CD4-positive, alpha-beta T cell treated with Interleukin-15 for 1 hour (primary cell): ENCODE measurements around the gene FBXL13.
"Not testable (repeated sequence)": the region's sequence is repeated elsewhere in the genome, so short reads cannot be mapped to it uniquely, and the experiment has no call there.

Experiments
- DNase-seq: peaks from one replicate; pipeline ENCODE4 v3.0.0-alpha.2; 2020

FBXL13 gene

GRCh38 chr7:103078226-103078625 is 3.6 kb upstream of the FBXL13 start:
- not testable (repeated sequence) for DNase-seq

DNA sequence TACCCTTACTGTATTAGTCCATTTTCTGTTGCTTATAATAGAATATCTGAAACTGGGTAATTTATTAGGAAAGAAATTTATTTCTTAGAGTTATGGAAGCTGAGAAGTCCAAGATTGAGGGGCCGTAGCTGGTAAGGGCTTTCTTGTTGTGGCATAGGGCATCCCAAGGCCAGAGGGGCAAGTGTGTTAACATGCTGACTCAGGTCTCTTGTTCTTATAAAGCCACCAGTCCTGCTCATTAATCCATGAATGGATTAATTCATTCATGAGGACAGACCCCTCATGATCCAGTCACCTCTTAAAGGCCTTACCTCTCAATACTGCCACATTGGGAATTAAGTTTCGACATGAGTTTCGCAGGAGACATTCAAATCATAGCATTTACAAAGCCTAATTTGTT is 2.7 kb upstream of the FBXL13 start:
- DNase-seq, result no peak

DNA sequence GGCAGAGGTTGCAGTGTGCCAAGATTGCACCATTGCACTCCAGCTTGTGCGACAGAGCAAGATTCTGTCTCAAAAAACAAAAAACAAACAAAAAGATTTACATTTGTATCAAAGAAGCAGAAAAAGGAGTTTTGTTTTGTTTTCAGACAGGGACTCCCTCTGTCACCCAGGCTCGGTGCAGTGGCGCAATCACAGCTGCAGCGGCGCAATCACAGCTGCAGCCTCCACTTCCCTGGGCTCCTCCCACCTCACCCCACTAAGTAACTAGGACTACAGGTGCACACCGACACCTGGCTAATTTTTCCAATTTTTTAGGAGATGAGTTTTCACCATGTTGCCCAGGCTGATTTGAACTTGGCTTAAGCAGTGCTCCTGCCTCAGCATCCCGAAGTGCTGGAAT is 2.2 kb upstream of the FBXL13 start:
- DNase-seq, result no peak

GRCh38 chr7:103075337-103075918 is 832 bp upstream of the FBXL13 start:
- peak; percentile 70 for DNase-seq

DNA sequence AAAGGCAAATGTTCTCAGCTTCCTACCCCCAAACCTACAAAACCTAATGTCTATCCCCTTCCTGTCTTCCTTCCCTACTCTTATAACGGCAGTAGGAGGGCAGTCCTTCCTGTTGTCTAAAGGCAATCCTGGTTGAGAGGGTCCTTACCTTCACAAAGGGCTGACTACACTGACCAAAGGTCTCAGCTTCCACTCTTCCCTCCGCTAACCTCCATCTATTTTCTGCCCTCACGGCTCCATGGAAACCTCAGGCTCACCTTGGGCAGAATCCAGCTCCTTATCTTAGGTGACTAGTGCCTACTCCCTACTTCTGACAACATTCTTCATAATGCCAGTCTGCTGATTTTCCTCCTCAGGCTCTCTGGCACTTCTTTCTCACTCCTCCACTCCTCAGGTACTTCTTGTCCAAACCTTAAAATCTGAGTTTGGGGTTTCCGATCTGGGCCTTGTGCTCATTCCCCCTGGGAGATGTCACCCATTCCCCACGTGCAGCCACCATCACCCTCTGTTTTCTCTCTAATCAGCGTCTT is 542 bp downstream of the FBXL13 start:
- no peak for DNase-seq

- DNase-seq, result no peak
These were observed 3.6 kb downstream of the FBXL13 start for GRCh38 chr7:103071000-103071399.

DNA sequence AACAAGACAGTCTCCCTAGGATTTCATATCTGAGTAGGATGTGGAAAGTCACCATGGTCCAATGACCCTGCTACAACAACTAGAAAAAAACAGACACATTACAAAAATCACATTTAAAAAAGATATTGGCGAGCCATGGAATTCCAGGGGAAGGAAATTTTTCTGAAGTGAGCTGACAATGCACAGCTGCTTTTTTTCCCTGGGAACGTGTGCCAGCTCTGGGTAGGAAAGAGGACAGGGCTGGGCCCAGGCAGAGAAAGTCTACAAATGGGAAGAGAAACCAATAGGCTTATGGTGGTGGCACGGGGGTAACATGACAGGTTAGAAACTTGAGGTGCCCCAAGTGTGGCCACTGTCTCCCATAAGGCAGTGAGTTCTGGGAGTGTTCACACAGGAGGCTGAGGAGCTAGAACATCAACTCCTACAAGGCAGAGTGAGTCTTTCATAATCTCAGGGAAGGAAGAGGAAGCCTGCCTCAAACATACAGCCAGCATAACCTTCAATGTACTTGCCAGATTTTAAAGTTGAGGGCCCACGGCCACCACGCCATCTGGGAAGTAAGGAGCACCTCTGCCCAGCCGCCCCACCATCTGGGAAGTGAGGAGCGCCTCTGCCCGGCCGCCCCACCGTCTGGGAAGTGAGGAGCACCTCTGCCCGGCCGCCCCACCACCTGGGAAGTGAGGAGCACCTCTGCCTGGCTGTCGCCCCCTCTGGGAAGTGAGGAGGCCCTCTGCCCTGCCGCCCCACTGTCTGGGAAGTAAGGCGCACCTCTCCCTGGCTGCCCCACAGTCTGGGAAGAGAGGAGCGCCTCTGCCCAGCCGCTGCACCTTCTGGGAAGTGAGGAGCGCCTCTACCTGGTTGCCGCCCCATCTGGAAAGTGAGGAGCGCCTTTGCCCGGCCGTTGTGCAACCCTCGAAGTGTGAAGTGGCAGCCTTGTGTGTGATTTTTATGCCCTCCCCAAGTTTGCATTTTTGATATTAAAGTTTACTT is 5.9 kb downstream of the FBXL13 start:
- DNase-seq, result no peak

DNA sequence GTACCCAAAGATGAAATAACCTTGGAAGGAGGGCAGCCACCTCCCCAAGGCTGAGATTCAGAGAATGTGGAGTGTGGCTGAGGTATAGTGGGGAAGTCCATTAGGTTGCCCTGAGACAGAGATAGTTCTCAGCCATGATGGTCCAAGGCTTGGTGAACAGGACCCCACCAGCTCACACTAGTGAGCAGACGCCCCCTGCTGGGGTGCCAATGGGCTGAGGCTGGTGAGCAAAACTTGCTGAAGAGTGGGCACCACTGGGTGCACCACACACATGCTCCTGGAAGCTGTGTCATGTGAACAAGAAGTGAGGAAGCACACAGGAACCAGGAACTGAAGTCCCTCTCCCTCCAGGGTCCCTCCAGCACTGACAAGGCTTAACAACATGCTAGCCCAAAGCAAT is 8.9 kb downstream of the FBXL13 start:
- peak; percentile 27 for DNase-seq

- no peak for DNase-seq
These were observed 10.7 kb downstream of the FBXL13 start for GRCh38 chr7:103063895-103064294.

- no peak for DNase-seq
These were observed 15.1 kb downstream of the FBXL13 start for GRCh38 chr7:103059471-103059870.

- no peak for DNase-seq
These were observed 16.5 kb downstream of the FBXL13 start for GRCh38 chr7:103058122-103058521.

GRCh38 chr7:103056006-103056405 is 18.6 kb downstream of the FBXL13 start:
- DNase-seq, result not testable (repeated sequence)

- no peak for DNase-seq
These were observed 23.1 kb downstream of the FBXL13 start for GRCh38 chr7:103051519-103051918.

DNA sequence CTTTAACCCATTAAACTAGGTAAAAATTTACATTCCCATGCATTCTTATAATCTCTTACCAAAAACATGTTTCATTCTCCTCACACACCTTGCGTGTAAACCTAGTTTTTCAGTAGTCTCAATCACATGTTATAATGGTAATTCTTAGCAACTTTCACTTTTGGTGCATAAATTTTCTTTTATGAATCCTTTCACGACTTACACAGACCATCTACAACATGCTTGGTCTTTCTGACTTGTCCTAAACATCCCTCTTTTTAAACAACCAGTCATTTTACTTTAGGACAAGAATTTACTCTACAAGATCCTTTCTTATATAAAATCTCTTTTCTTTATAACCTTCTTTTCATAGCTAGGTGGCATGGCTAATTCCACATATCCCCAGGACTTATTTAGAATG is 25.8 kb downstream of the FBXL13 start:
- no peak for DNase-seq

DNA sequence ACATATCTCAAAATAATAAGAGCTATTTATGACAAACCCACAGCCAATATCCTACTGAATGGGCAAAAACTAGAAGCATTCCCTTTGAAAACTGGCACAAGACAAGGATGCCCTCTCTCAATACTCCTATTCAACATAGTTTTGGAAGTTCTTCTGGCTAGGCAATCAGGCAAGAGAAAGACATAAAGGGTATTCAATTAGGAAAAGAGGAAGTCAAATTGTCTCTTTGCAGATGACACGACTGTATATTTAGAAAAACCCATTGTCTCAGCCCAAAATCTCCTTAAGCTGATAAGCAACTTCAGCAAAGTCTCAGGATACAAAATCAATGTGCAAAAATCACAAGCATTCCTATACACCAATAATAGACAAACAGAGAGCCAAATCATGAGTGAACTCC is 32.8 kb downstream of the FBXL13 start:
- not testable (repeated sequence) for DNase-seq

DNA sequence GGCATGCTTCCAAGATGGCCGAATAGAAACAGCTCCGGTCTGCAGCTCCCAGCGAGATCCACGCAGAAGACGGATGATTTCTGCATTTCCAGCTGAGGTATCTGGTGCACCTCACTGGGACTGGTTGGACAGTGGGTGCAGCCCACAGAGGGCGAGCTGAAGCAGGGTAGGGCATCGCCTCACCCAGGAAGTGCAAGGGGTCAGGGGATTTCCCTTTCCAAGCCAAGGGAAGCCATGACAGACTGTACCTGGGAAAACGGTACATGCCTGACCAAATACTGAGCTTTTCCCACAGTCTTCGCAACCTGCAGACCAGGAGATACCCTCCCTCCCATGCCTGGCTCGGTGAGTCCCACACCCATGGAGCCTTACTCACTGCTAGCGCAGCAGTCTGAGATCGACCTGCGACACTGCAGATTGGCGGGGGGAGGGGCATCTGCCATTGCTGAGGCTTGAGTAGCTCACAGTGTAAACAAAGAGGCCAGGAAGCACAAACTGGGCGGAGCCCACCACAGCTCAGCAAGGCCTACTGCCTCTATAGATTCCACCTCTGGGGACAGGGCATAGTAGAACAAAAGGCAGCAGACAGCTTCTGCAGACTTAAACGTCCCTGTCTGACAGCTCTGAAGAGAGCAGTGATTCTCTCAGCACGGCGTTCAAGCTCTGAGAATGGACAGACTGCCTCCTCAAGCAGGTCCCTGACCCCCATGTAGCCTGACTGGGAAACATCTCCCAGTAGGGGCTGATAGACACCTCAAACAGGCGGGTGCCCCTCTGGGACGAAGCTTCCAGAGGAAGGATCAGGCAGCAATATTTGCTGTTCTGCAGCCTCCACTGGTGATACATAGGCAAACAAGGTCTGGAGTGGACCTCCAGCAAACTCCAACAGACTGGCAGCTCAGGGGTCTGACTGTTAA is 36.5 kb downstream of the FBXL13 start:
- not testable (repeated sequence) for DNase-seq

GRCh38 chr7:103037476-103037822 is 37.1 kb downstream of the FBXL13 start:
- DNase-seq, result no peak

DNA sequence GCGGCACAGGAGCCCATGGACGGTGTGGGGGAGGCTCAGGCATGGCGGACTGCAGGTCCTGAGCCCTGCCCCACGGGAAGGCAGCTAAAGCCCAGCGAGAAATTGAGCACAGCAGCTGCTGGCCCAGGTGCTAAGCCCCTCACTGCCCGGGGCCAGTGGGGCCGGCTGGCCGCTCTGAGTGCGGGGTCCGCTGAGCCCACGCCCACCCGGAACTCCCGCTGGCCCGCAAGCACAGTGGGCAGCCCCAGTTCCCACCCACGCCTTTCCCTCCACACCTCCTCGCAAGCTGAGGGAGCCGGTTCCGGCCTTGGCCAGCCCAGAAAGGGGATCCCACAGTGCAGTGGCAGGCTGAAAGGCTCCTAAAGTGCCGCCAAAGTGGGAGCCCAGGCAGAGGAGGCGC is 40.3 kb downstream of the FBXL13 start:
- DNase-seq, result not testable (repeated sequence)

DNA sequence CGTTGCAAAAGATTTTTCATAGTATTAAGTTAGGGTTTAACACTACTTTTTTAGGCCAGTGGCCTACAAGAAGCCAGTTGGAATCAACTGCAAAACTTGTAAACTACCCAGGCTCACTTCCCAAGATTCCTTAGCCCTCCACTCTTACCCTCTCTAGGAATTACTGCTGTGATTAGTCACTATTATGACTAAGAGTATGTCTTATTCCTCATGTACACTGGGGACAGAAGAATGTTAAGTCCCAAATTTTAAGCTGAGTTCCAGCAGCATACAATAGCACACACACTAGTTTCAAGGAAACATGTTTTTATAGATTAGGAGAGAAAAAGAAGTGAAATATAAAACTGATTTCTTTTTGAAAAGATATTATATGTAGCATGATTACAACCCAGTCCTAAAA is 42.8 kb downstream of the FBXL13 start:
- no peak for DNase-seq

- DNase-seq, result no peak
These were observed 43.6 kb downstream of the FBXL13 start for GRCh38 chr7:103031024-103031423.

DNA sequence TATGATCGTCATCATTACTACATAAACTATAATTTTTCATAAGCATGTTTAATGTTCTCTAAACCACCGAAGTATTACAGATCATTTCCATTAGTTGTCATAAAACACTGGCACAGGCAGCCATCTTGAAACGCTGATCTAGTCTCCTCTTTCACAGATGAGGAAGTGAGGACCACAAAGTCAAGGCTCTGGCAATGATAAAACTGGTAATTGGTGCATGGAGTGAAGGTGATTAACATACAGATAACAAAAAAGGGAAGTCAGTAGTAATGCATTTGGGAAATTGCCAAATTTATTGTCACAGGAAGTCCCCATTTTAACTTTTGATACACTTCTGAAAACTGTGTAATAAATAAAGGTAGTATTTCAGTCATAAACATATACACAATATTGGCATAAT is 49.3 kb downstream of the FBXL13 start:
- DNase-seq, result no peak

DNA sequence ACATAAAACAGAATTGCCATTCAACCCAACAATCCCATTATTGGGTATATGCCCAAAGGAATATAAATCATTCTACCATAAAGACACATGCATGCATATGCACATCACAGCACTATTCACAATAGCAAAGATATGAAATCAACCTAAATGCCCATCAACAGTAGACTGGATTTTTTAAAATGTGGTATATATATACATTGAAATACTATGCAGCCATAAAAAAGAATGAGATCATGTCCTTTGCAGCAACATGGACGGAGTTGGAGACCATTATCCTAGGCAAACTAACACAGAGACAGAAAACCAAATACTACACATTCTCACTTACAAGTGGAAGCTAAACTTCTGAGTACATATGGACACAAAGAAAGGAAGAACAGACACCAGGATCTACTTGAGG is 51.0 kb downstream of the FBXL13 start:
- not testable (repeated sequence) for DNase-seq

GRCh38 chr7:103021490-103021889 is 53.1 kb downstream of the FBXL13 start:
- not testable (repeated sequence) for DNase-seq
